Measurements from ENCODE around the gene RPL7L1. TPM values are rescaled to one million over a fixed set of nuclear protein-coding genes. Genes with fewer than 3 reads are reported as not detected.

Gene RPL7L1
- total RNA-seq, 2 donors from 2014 or later, result 55.5 to 75.8 TPM

DNA sequence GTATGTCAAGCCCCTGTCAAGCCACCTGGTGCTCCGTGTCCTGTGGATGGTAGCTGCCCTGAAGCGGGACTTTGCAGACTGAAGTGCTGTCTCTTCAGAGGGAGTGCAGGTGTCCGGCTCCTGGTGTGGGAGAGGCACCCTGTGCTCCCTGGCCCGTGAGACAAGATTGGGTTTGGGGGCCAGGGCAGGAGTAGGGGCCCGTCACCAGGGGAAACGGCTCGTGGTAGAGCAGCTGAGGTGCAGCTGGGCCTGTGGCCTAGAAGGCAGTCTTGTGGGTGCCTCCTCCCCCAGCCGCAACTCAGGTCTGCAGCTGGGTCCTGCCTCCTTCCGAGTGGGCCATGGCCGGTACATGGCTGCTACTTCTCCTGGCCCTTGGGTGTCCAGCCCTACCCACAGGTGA is 36.3 kb downstream of the RPL7L1 start, which contains the start of gene PTCRA:
TSS of gene PTCRA (plus strand) at position 322 of the 400 bp plus-strand sequence. CDS start at position 339, 17 bp downstream.
- Histone ChIP-seq H3K36me3 (no peaks in the 10 kb centered on the region), H3K9me3 (no peaks in the 10 kb centered on the region), H3K4me3 (no peak within 1 kb of the TSS), H3K27me3 (replicated peaks; ENCODE audit: insufficient read depth) (no peaks in the 10 kb centered on the region), H3K4me1 (ENCODE audit: control insufficient read depth in 1 of 2, low read depth in 2 of 2) (peaks cover 0 to 9% of the 10 kb centered on the region in 2 donors), H3K27ac (no peak within 1 kb of the TSS)
- DNase-seq (ENCODE audit: low spot score) (no peak), ATAC-seq (ENCODE audit: insufficient number of reproducible peaks, low FRiP score, low read depth) (no peak)
- TF ChIP-seq, protein P1, sequence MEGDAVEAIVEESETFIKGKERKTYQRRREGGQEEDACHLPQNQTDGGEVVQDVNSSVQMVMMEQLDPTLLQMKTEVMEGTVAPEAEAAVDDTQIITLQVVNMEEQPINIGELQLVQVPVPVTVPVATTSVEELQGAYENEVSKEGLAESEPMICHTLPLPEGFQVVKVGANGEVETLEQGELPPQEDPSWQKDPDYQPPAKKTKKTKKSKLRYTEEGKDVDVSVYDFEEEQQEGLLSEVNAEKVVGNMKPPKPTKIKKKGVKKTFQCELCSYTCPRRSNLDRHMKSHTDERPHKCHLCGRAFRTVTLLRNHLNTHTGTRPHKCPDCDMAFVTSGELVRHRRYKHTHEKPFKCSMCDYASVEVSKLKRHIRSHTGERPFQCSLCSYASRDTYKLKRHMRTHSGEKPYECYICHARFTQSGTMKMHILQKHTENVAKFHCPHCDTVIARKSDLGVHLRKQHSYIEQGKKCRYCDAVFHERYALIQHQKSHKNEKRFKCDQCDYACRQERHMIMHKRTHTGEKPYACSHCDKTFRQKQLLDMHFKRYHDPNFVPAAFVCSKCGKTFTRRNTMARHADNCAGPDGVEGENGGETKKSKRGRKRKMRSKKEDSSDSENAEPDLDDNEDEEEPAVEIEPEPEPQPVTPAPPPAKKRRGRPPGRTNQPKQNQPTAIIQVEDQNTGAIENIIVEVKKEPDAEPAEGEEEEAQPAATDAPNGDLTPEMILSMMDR (IDR thresholded peaks at IDR 0.05), result no peak

DNA sequence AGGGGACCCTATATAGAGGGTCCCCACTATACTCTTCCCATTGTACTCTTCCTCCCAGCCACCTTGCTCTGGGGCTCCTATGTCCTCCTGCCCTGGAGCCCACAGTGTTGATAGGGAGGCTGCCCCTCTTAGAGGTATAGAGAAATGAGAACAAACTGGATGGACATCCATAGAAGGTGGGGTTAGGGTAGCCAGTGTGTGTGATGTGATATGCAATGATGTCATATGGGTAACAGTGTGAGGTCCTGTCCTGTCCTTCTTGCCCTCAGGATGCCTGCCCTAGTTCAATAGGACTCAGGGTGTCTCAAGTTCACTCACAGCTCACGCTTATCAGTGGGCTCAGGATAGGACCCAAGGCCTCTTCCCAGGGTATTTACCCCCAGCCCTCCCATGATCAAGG is 36.9 kb downstream of the RPL7L1 start:
- no peak for ATAC-seq (ENCODE audit: insufficient number of reproducible peaks, low FRiP score, low read depth)
- H3K36me3 ChIP-seq, result no peaks in the 10 kb centered on the region

DNA sequence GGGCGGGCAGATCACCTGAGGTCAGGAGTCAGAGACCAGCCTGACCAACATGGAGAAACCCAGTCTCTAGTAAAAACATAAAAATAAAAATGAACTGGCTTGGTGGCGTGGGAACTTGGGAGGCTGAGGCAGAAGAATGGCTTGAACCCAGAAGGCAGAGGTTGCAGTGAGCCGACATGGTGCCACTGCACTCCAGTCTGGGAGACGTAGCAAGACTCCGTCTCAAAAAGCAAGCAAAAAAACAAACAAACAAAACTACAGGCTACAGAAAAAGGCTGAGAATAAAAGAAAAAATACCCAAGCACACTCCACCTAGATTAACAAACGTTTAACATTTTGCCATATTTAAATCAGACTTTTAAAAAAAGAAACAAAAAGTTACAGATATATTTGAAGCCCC is 42.4 kb downstream of the RPL7L1 start:
- Histone ChIP-seq H3K27ac (no peak overlapping the region), H3K9me3 (no peaks in the 10 kb centered on the region), H3K27me3 (replicated peaks; ENCODE audit: insufficient read depth) (no peaks in the 10 kb centered on the region), H3K4me1 (ENCODE audit: control insufficient read depth in 1 of 2, low read depth in 2 of 2) (no peaks in the 10 kb centered on the region), H3K36me3 (no peaks in the 10 kb centered on the region), H3K4me3 (no peak overlapping the region)
- DNase-seq (ENCODE audit: low spot score), result no peak
- ATAC-seq (ENCODE audit: insufficient number of reproducible peaks, low FRiP score, low read depth), result no peak
- TF ChIP-seq, protein P1 (IDR thresholded peaks at IDR 0.05), result no peak

More for the DNA sequence above, 36.9 kb downstream of the RPL7L1 start:
- Histone ChIP-seq H3K27me3 (replicated peaks; ENCODE audit: insufficient read depth) (no peaks in the 10 kb centered on the region), H3K4me1 (ENCODE audit: control insufficient read depth in 1 of 2, low read depth in 2 of 2) (peaks cover 0 to 7% of the 10 kb centered on the region in 2 donors), H3K9me3 (no peaks in the 10 kb centered on the region), H3K27ac (no peak overlapping the region), H3K4me3 (no peak overlapping the region)
- DNase-seq (ENCODE audit: low spot score), result no peak
- TF ChIP-seq, protein P1 (IDR thresholded peaks at IDR 0.05), result no peak

DNA sequence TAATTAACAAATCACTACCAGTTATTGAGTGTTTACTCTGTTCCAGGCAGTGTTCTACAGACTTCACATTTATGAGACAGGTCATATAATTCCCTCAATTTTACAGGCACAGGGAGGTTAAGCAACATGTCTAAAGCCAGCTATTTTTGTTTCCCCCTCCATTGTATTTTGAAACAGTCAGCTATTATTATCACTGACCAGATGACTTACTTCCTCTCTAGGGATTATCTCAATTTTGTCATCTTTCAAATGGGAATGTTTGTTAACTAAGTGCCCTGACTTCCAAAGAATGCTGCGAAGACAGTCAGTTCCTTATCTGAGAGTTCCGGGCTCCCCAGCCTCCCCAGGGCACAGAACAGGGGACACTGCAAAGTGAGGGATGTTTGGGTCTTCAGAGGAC is 44.2 kb downstream of the RPL7L1 start:
- Histone ChIP-seq H3K27me3 (replicated peaks; ENCODE audit: insufficient read depth) (no peaks in the 10 kb centered on the region), H3K9me3 (no peaks in the 10 kb centered on the region), H3K4me3 (no peak overlapping the region), H3K36me3 (no peaks in the 10 kb centered on the region), H3K27ac (no peak overlapping the region), H3K4me1 (ENCODE audit: control insufficient read depth in 1 of 2, low read depth in 2 of 2) (peaks cover 4 to 8% of the 10 kb centered on the region in 2 donors)
- ATAC-seq (ENCODE audit: insufficient number of reproducible peaks, low FRiP score, low read depth) (no peak), DNase-seq (ENCODE audit: low spot score) (no peak)
- TF ChIP-seq, protein P1 (IDR thresholded peaks at IDR 0.05), result no peak

DNA sequence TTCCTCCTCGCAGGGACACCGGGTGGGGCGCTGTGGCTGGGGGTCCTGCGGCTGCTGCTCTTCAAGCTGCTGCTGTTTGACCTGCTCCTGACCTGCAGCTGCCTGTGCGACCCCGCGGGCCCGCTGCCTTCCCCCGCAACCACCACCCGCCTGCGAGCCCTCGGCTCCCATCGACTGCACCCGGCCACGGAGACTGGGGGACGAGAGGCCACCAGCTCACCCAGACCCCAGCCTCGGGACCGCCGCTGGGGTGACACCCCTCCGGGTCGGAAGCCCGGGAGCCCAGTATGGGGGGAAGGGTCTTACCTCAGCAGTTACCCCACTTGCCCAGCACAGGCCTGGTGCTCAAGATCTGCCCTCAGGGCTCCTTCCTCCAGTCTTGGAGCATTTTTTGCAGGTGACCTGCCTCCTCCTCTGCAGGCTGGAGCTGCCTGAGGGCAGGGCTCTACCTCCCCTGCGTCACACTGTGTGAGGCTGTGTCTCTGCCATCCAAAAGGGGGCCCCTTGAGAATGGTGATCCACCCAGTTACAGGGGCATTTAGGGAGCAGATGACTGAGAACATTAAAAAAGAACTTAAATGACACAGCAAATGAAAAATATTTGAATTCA is 45.9 kb downstream of the RPL7L1 start:
- H3K4me1 ChIP-seq (ENCODE audit: control insufficient read depth in 1 of 2, low read depth in 2 of 2), result peaks cover 7 to 14% of the 10 kb centered on the region in 2 donors
- ATAC-seq (ENCODE audit: insufficient number of reproducible peaks, low FRiP score, low read depth) (no peak), DNase-seq (ENCODE audit: low spot score) (no peak)
- no peak overlapping the region for H3K27ac ChIP-seq
- no peak overlapping the region for H3K4me3 ChIP-seq
- no peaks in the 10 kb centered on the region for H3K36me3 ChIP-seq
- TF ChIP-seq, protein P1 (IDR thresholded peaks at IDR 0.05), result no peak
- H3K9me3 ChIP-seq, result no peaks in the 10 kb centered on the region
- no peaks in the 10 kb centered on the region for H3K27me3 ChIP-seq (replicated peaks; ENCODE audit: insufficient read depth)

Measured in thoracic aorta (tissue), 2 donors.